DMS79 (cell line): ENCODE results near the gene MICB.
"Not testable (repeated sequence)": the region's sequence is repeated elsewhere in the genome, so short reads cannot be mapped to it uniquely, and the experiment has no call there.

Experiments
- DNase-seq: peaks from one replicate; lab custom pipeline; 2025; lab: John Stamatoyannopoulos, UW

The MICB gene

DNA sequence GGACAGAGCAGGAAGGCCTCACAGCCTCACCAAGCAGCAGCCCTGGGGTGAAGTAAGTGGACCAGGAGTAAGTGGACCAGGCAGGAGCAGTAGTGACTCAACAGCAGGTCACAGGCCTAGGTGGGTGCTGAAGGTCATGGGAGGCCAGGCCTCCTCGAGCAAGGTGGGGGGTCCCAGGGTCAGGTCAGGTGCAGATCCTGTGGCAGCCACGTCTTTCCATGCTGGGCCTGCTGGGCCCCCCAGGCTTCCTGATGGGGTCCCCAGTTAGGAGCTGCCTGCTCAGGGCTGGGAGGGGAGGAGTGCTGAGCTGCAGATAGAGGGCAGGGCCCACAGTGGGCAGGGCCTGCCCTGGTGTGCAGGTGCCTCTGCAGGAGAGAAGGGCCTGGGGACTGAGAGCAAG lies 11.1 kb downstream of the MICB start:
- not testable (repeated sequence) for DNase-seq

- DNase-seq, result no peak
Measured at GRCh38 chr6:31510007-31510406, 12.1 kb downstream of the MICB start.

GRCh38 chr6:31513456-31514165 lies 15.7 kb downstream of the MICB start:
- DNase-seq, result no peak

DNA sequence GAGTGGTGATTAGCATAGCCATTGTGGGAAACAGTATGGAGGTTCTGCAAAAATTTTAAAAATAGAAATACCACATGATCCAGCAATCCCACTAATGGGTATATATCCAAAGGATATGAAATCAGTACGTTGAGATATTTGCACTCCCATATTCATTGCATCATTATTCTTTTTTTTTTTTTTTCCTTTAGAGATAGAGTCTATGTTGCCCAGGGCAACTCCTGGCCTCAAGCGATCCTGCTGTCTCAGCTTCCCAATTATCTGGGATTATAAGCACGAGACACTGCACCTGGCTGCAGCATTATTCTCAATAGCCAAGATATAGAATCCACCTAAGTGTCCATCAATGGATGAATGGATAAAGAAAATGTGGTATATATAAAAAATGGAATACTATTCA lies 23.9 kb downstream of the MICB start:
- DNase-seq, result no peak

DNA sequence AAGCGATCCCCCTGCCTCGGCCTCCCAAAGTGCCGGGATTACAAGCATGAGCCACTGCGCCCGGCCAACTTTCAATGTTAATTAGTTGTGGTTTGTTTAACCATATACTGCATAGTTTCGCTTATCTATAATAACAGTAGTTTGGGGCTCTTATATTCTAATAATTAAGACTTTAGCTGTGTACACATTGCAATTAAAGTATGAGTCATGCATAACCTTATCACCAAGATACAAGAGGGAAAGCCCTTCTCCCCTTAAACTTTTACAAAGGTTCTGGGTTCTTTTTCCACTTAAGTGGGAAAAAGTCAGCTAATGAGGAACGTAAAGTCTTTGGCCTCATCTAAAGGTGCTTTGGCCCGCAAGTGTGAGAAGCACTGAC lies 27.6 kb downstream of the MICB start:
- DNase-seq, result no peak

GRCh38 chr6:31525932-31526591 lies 28.1 kb downstream of the MICB start:
- DNase-seq, result no peak

- DNase-seq, result no peak
Measured at GRCh38 chr6:31528307-31528777, 30.4 kb downstream of the MICB start.

- no peak for DNase-seq
Measured at GRCh38 chr6:31528821-31529328, 30.9 kb downstream of the MICB start, which contains the start of gene MCCD1. TSS of gene MCCD1 (plus strand) at chr6:31528962. CDS start at chr6:31529015, 53 bp downstream.

- DNase-seq, result no peak
Measured at GRCh38 chr6:31529329-31530150, 31.6 kb downstream of the MICB start.

GRCh38 chr6:31530659-31531058 lies 32.7 kb downstream of the MICB start:
- DNase-seq, result no peak

DNA sequence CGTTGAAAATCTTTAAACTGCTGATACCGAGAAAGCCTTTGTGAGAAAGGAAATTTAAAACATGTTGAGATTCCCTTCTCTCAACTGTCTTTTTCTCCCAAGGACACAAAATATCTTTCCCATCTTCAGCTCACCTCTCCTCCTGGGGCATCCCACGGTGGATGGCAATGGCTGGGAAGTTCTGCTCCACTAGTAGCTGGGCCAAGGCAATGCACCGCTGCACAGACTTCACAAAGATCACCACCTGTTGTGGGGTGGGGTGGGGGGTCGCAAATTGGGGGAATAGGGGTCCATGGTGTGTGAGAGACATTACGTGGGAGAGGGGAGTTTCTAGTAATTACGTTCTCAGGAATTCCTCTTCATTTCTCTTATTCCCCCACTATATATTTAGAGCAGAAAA lies 33.2 kb downstream of the MICB start:
- no peak for DNase-seq

GRCh38 chr6:31531771-31532643 lies 34.1 kb downstream of the MICB start:
- no peak for DNase-seq

DNA sequence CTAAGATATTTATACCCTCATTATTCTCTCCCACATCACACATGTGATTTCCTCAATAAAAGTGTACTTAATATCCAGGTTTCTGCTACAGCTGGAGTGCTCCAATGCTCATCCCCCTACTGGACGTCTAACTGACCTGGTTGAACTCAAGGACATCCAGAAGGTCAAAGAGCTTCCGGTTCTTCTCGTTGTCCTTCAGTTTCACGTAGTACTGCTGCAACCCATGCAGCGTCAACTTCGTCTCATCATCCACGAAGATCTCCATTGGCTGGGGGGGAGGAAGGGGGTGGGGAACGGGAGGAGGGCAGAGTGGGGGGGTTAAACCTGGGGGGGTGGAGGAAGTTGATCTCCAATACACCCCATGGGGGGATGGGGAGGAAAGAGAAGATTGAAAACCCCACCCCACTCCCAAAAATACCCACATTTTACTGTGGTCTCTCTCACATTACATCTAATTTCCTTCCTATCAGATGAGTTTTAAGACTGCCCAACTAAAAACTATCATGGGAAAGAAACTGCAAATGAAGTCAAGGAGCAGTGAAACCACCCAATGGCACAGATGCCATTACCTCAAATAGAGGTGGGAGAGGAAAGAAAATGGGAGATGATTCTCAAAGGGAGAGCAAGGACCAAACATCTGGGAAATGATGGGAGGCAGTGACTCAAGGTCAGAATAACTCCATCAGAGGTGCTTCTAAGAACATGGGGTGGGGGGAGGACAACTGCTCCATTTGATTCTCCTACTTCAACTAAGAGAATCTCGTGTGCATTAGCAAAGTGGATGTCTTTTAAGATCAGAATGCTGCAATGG lies 34.9 kb downstream of the MICB start:
- no peak for DNase-seq

GRCh38 chr6:31533455-31533841 lies 35.5 kb downstream of the MICB start:
- DNase-seq, result no peak

GRCh38 chr6:31534011-31534410 lies 36.1 kb downstream of the MICB start:
- DNase-seq, result no peak

GRCh38 chr6:31534521-31535040 lies 36.6 kb downstream of the MICB start:
- no peak for DNase-seq

- DNase-seq, result no peak
Measured at GRCh38 chr6:31535538-31536324, 37.8 kb downstream of the MICB start.

- DNase-seq, result no peak
Measured at GRCh38 chr6:31538805-31539400, 41.0 kb downstream of the MICB start.

- no peak for DNase-seq
Measured at GRCh38 chr6:31540640-31541039, 42.7 kb downstream of the MICB start.
